Right atrium auricular region (tissue), 2 donors: ENCODE data around the gene KCNJ3. TPM values are rescaled to one million over a fixed set of nuclear protein-coding genes. Genes with fewer than 3 reads are reported as not detected.
"Not testable (repeated sequence)": the region's sequence is repeated elsewhere in the genome, so short reads cannot be mapped to it uniquely, and the experiment has no call there.

ENCODE experiments used
- DNase-seq: peaks from one replicate; pipeline ENCODE4 v3.0.0-alpha.2; 2019; ENCODE audit warnings: low spot score
- H3K27ac ChIP-seq, 2 donors: fragments of 200-600 bp; sonication (generic); 1 replicate in 1 of 2; 2 replicates in 1 of 2; pipeline ENCODE4 v1.5.1; 2016 to 2019
- H3K27me3 ChIP-seq, 2 donors: fragments of 200-600 bp; sonication (generic); one replicate each; pipeline versions ENCODE4 v1.5.1 to v1.6.0; 2017 to 2019
- H3K36me3 ChIP-seq: fragments of 200-600 bp; sonication (generic); one replicate; pipeline ENCODE4 v1.5.1; 2016
- H3K4me1 ChIP-seq, 2 donors: fragments of 200-600 bp; sonication (generic); one replicate each; pipeline versions ENCODE4 v1.5.1 to v1.6.0; 2017 to 2019
- H3K4me3 ChIP-seq, 2 donors: fragments of 200-600 bp; sonication (generic); 1 replicate in 1 of 2; 2 replicates in 1 of 2; pipeline ENCODE4 v1.5.1; 2017 to 2019; ENCODE audit warnings: mild to moderate bottlenecking in 1 of 2, moderate library complexity in 1 of 2
- H3K9me3 ChIP-seq, 2 donors: fragments of 200-600 bp; sonication (generic); one replicate each; pipeline ENCODE4 v1.5.1; 2019
- total RNA-seq, 2 donors: library from RNA; depleted of rRNA; stranded (reverse); fragments of >200 nt; gene quantifications; one replicate each; pipeline ENCODE4 v1.1.0, GENCODE V29; 2016
- TF ChIP-seq, protein P1 (sequence below), 2 donors: fragments of 200-600 bp; sonication (generic); IDR thresholded peaks; one replicate each; pipeline ENCODE4 v1.5.1; 2019; ENCODE audit warnings: antibody characterized with exemption in 2 of 2

KCNJ3 gene
- total RNA-seq, 2 donors from 2014 or later, result 46.5 to 73.3 TPM

DNA sequence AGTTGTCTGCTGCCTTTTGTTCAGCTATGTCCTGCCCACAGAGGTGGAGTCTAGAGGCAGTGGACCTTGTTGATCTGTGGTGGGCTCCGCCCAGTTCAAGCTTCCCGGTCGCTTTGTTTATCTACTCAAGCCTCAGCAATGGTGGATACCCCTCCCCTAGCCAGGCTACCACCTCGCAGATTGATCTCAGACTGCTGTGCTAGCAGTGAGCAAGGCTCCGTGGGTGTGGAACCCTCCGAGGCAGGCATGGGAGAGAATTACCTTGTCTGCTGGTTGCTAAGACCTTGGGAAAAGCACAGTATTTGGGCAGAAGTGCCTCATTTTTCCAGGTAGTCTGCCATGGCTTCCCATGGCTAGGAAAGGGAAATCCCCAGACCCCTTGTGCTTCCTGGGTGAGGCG, 146.0 kb downstream of the KCNJ3 start:
- DNase-seq, result no peak
- H3K9me3 ChIP-seq, result no peaks in the 10 kb centered on the region
- H3K27me3 ChIP-seq, result no peaks in the 10 kb centered on the region
- no peaks in the 10 kb centered on the region for H3K36me3 ChIP-seq
- no peak overlapping the region for H3K27ac ChIP-seq
- peaks cover 0 to 7% of the 10 kb centered on the region in 2 donors for H3K4me1 ChIP-seq
- no peak overlapping the region for H3K4me3 ChIP-seq
- TF ChIP-seq, protein P1, sequence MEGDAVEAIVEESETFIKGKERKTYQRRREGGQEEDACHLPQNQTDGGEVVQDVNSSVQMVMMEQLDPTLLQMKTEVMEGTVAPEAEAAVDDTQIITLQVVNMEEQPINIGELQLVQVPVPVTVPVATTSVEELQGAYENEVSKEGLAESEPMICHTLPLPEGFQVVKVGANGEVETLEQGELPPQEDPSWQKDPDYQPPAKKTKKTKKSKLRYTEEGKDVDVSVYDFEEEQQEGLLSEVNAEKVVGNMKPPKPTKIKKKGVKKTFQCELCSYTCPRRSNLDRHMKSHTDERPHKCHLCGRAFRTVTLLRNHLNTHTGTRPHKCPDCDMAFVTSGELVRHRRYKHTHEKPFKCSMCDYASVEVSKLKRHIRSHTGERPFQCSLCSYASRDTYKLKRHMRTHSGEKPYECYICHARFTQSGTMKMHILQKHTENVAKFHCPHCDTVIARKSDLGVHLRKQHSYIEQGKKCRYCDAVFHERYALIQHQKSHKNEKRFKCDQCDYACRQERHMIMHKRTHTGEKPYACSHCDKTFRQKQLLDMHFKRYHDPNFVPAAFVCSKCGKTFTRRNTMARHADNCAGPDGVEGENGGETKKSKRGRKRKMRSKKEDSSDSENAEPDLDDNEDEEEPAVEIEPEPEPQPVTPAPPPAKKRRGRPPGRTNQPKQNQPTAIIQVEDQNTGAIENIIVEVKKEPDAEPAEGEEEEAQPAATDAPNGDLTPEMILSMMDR (IDR thresholded peaks at IDR 0.05), result no peak

DNA sequence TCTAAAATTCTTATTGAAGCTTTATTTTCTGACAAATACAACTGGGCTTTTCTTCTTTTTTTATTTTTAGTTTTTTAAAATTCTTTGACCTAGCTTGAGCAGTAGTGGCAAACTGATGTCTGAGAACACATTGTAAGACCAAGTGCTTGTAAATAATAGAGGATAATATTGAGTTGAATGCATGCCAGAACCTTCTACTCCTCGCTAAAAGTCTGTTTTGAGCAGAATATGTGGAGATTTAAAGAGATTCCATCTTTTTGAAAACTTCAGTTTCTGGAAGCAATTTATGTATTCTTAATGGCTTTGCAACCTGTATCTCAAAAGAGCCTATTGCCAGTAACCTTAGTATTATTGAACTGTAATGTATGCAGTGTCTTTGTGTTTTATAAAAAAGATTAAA, 148.3 kb downstream of the KCNJ3 start:
- H3K36me3 ChIP-seq, result no peaks in the 10 kb centered on the region
- no peak for DNase-seq
- no peaks in the 10 kb centered on the region for H3K27me3 ChIP-seq
- H3K27ac ChIP-seq, result no peak overlapping the region
- peaks cover 0 to 7% of the 10 kb centered on the region in 2 donors for H3K4me1 ChIP-seq
- no peak overlapping the region for H3K4me3 ChIP-seq
- TF ChIP-seq, protein P1 (IDR thresholded peaks at IDR 0.05), result no peak
- no peaks in the 10 kb centered on the region for H3K9me3 ChIP-seq

DNA sequence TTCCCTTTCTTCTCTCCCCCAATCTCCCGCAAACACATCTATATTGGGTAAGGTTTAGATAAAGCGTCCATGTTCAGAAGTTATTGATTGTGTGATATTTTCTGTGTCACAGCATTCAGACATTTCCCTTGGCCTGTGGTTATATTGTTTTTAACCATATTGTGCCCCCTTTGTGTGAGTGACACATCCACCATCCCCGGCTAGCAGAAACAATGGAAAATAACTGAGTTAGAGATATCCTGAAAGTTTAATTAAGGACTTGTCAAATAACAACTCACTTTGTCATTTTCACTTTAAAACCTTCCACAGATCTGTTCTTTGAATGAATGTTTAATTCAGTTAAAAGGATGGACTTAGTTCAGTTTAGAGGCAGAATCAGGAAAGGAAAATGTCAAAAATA, 151.0 kb downstream of the KCNJ3 start:
- H3K36me3 ChIP-seq, result no peaks in the 10 kb centered on the region
- no peak overlapping the region for H3K27ac ChIP-seq
- H3K27me3 ChIP-seq, result no peaks in the 10 kb centered on the region
- no peak overlapping the region for H3K4me3 ChIP-seq
- peaks cover 0 to 7% of the 10 kb centered on the region in 2 donors for H3K4me1 ChIP-seq
- TF ChIP-seq, protein P1 (IDR thresholded peaks at IDR 0.05), result no peak
- DNase-seq, result no peak
- H3K9me3 ChIP-seq, result no peaks in the 10 kb centered on the region

DNA sequence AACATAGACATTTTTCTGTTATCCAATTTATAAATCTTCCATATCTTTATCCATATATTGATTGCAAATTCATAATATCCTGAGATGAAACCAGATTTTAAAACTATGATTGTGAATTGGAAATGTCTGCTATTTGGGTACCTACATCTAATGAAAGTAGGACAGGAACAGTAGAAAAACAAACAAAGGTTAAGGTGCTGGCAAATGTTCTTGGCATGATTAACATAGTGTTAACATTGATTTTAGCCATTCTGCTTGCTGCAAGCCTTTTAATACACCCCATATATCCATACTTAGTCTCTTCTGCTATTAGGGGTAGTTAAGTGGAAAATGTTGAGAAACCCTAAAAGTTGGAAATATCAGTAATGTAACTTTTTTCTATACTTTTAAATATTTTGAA, 152.0 kb downstream of the KCNJ3 start:
- H3K36me3 ChIP-seq, result no peaks in the 10 kb centered on the region
- no peaks in the 10 kb centered on the region for H3K9me3 ChIP-seq
- H3K4me3 ChIP-seq, result no peak overlapping the region
- no peaks in the 10 kb centered on the region for H3K27me3 ChIP-seq
- H3K4me1 ChIP-seq, result peaks cover 0 to 7% of the 10 kb centered on the region in 2 donors
- TF ChIP-seq, protein P1 (IDR thresholded peaks at IDR 0.05), result no peak
- no peak overlapping the region for H3K27ac ChIP-seq
- no peak for DNase-seq

DNA sequence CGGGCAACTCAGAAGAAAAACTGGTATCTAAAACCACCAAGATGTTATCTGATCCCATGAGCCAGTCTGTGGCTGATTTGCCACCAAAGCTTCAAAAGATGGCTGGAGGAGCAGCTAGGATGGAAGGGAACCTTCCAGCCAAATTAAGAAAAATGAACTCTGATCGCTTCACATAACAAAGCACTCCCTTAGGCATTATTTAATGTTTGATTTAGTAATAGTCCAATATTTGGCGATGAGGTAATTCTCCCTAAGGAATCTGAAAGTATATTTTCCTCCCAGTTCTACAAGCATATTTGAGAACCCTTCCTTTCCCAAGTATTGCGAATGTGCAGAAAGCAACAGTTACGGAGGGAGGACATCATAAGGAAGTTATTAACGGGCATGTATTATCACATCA, 156.6 kb downstream of the KCNJ3 start:
- no peaks in the 10 kb centered on the region for H3K36me3 ChIP-seq
- H3K9me3 ChIP-seq, result no peaks in the 10 kb centered on the region
- no peak overlapping the region for H3K4me3 ChIP-seq
- no peak overlapping the region for H3K27ac ChIP-seq
- no peaks in the 10 kb centered on the region for H3K4me1 ChIP-seq
- H3K27me3 ChIP-seq, result no peaks in the 10 kb centered on the region
- TF ChIP-seq, protein P1 (IDR thresholded peaks at IDR 0.05), result no peak
- no peak for DNase-seq

DNA sequence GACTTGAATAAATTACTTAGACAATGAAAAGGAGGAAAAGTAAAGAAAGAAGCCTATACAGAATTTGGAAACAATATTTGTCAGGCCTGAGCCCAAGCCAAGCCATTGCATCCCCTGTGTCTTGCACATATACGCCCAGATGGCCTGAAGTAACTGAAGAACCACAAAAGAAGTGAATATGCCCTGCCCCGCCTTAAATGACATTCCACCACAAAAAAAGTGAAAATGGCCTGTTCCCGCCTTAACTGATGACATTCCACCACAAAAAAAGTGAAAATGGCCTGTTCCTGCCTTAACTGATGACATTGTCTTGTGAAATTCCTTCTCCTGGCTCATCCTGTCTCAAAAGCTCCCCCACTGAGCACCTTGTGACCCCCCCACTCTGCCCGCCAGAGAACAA, 168.7 kb downstream of the KCNJ3 start:
- not testable (repeated sequence) for H3K4me3 ChIP-seq, H3K9me3 ChIP-seq, DNase-seq, H3K4me1 ChIP-seq, H3K27ac ChIP-seq, H3K27me3 ChIP-seq, H3K36me3 ChIP-seq
